Measurements from ENCODE around the gene NKTR. TPM values are rescaled to one million over a fixed set of nuclear protein-coding genes. Genes with fewer than 3 reads are reported as not detected.

NKTR gene
- total and polyA plus RNA-seq, 2 experiments from 2014 or later = 36.8 to 74.3 TPM

DNA sequence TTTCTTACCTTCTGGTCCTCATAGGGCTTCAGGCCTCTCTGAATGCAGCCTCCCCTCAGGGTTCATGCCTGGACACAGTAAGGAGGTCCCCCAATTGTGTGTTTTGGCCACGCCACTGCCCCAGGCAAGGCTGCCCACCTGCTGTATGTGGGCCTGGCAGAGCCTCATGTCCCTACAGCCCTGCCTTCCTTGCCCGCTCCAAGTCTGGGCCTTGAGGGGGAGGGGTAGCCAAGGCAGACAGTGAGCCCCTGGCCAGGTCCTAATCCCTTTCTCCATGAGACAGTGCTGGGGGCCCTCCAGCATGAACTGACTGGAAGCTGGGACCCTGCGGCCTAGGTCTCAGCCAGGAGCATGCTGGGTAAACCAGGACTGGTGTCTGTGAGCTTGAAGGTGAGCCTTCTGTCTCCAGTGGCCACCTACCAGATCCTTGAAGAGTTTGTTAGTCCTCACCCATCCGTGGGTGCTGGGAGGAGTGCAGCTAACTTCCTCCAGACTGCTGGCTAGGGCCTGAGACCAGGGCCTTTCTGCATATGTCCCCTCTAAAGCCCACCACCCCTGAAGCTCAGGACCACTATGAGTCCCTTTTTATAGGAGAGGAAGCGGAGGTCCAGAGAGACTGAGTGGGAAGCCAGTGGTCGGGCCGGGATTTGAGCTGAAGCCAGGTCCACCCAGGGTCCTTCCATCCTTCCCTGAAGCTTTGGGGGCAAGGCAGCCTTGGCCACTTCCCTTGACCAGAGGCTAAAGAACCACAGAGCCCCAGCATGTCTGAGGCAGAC, 61.7 kb downstream of the NKTR start:
- 88% methylated on average over 7 of the region's 7 CpGs for WGBS (ENCODE audit: low lambda C conversion rate, missing lambda C conversion rate)
- Histone ChIP-seq H3K9me2 (replicated peaks; ENCODE audit: insufficient read depth) (no peaks in the 10 kb centered on the region), H3K4me2 (no peak overlapping the region), H3K4me3 (no peak overlapping the region), H4K20me1 (ENCODE audit: insufficient read depth, poor library complexity, severe bottlenecking) (no peaks in the 10 kb centered on the region), H3K9me3 (ENCODE audit: low read depth) (no peaks in the 10 kb centered on the region), H3K27ac (no peak overlapping the region), H3K4me1 (ENCODE audit: insufficient read depth) (no peaks in the 10 kb centered on the region), H2AFZ (no peak overlapping the region), H3K79me2 (no peaks in the 10 kb centered on the region), H3K36me3 (replicated peaks; ENCODE audit: insufficient read depth, low read depth) (no peaks in the 10 kb centered on the region), H3K27me3 (no peaks in the 10 kb centered on the region)
- DNase-seq (ENCODE audit: low spot score) = no peak
- TF ChIP-seq, protein P1, sequence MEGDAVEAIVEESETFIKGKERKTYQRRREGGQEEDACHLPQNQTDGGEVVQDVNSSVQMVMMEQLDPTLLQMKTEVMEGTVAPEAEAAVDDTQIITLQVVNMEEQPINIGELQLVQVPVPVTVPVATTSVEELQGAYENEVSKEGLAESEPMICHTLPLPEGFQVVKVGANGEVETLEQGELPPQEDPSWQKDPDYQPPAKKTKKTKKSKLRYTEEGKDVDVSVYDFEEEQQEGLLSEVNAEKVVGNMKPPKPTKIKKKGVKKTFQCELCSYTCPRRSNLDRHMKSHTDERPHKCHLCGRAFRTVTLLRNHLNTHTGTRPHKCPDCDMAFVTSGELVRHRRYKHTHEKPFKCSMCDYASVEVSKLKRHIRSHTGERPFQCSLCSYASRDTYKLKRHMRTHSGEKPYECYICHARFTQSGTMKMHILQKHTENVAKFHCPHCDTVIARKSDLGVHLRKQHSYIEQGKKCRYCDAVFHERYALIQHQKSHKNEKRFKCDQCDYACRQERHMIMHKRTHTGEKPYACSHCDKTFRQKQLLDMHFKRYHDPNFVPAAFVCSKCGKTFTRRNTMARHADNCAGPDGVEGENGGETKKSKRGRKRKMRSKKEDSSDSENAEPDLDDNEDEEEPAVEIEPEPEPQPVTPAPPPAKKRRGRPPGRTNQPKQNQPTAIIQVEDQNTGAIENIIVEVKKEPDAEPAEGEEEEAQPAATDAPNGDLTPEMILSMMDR (IDR thresholded peaks at IDR 0.05; ENCODE audit: poor library complexity) = no peak
- TF ChIP-seq EZH2 (IDR thresholded peaks at IDR 0.05; ENCODE audit: borderline replicate concordance) (no peak), EZH2phosphoT487 (IDR thresholded peaks at IDR 0.05; ENCODE audit: low read depth, severe bottlenecking, unreplicated experiment) (no peak)

DNA sequence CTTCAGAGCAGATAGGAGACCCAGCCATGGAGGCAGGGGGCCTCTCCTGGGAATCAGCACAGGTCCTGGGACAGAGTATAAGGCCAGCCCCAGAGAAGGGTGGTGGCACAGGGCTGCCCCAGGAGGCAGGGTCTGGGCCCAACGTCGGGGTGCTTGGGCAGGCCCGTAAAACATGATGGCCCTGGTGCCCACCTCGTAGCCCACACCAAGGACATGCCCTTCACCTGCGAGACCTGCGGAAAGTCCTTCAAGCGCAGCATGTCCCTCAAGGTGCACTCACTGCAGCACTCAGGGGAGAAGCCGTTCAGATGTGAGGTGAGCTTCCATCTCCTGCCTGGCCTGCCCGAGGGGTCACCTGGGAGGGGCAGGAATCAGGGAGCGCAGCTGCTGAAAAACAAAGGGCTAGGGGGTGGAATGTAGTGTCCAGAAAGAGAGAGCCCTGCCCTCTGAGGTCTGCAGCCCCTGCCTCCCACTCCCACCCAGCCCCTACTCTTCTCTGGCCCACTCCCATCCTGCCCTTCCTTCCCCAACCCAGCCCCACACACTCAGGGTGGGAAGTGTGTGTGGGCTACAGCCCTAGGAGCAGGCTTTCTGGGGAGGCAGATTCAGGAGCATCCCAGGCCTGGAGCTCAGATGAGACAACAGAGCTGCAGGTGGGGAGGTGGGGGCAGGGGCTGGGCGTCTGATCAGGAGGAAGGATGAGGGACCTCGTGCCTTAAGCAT, 62.5 kb downstream of the NKTR start:
- DNase-seq (ENCODE audit: low spot score) = no peak
- H3K36me3 ChIP-seq (replicated peaks; ENCODE audit: insufficient read depth, low read depth) = no peaks in the 10 kb centered on the region
- H3K27ac ChIP-seq = no peak overlapping the region
- H3K4me1 ChIP-seq (ENCODE audit: insufficient read depth) = no peaks in the 10 kb centered on the region
- no peaks in the 10 kb centered on the region for H3K79me2 ChIP-seq
- no peaks in the 10 kb centered on the region for H4K20me1 ChIP-seq (ENCODE audit: insufficient read depth, poor library complexity, severe bottlenecking)
- H3K27me3 ChIP-seq = no peaks in the 10 kb centered on the region
- 88% methylated on average over 10 of the region's 12 CpGs for WGBS (ENCODE audit: low lambda C conversion rate, missing lambda C conversion rate)
- no peak overlapping the region for H3K4me3 ChIP-seq
- H3K9me2 ChIP-seq (replicated peaks; ENCODE audit: insufficient read depth) = no peaks in the 10 kb centered on the region
- TF ChIP-seq EZH2 (IDR thresholded peaks at IDR 0.05; ENCODE audit: borderline replicate concordance) = no peak
- TF ChIP-seq, protein P1 (IDR thresholded peaks at IDR 0.05; ENCODE audit: poor library complexity) = no peak
- TF ChIP-seq EZH2phosphoT487 (IDR thresholded peaks at IDR 0.05; ENCODE audit: low read depth, severe bottlenecking, unreplicated experiment) = no peak
- no peak overlapping the region for H3K4me2 ChIP-seq
- no peaks in the 10 kb centered on the region for H3K9me3 ChIP-seq (ENCODE audit: low read depth)
- no peak overlapping the region for H2AFZ ChIP-seq

DNA sequence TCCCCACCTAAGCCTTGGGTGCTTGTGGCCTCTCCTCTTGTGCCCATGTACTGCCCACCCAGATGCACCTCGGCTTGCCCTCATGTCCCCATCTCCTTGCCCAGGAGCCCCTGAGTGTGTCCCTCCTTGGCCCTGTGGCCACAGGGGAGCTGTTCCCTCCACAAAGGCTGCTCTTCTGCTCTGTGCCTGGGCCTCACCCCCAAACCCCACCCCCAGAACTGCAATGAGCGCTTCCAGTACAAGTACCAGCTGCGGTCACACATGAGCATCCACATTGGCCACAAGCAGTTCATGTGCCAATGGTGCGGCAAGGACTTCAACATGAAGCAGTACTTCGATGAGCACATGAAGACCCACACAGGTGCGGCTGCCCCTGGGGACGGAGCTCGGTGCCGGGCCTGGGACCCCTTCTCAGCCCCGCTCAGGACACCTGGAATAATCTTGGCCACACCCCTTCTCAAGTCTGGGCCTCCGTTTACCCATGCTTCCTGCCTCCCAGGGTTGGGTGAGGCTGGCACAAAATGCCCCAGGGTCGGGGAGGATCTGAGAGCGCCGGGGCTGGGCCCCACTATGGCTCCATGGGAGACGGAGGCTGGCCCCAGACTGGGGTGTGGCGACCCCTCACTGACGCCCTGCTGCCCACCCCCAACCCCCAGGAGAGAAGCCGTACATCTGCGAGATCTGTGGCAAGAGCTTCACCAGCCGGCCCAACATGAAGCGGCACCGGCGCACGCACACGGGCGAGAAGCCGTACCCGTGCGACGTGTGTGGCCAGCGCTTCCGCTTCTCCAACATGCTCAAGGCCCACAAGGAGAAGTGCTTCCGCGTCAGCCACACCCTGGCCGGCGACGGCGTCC, 63.3 kb downstream of the NKTR start:
- Histone ChIP-seq H3K36me3 (replicated peaks; ENCODE audit: insufficient read depth, low read depth) (no peaks in the 10 kb centered on the region), H3K27me3 (no peaks in the 10 kb centered on the region), H3K79me2 (no peaks in the 10 kb centered on the region), H3K9me3 (ENCODE audit: low read depth) (no peaks in the 10 kb centered on the region), H2AFZ (no peak overlapping the region), H3K4me3 (no peak overlapping the region), H3K4me1 (ENCODE audit: insufficient read depth) (no peaks in the 10 kb centered on the region), H4K20me1 (ENCODE audit: insufficient read depth, poor library complexity, severe bottlenecking) (no peaks in the 10 kb centered on the region), H3K9me2 (replicated peaks; ENCODE audit: insufficient read depth) (no peaks in the 10 kb centered on the region), H3K27ac (no peak overlapping the region), H3K4me2 (no peak overlapping the region)
- no peak for DNase-seq (ENCODE audit: low spot score)
- TF ChIP-seq EZH2 (IDR thresholded peaks at IDR 0.05; ENCODE audit: borderline replicate concordance) = no peak
- TF ChIP-seq EZH2phosphoT487 (IDR thresholded peaks at IDR 0.05; ENCODE audit: low read depth, severe bottlenecking, unreplicated experiment) = no peak
- TF ChIP-seq, protein P1 (IDR thresholded peaks at IDR 0.05; ENCODE audit: poor library complexity) = no peak
- 95% methylated on average over 29 of the region's 38 CpGs for WGBS (ENCODE audit: low lambda C conversion rate, missing lambda C conversion rate)
